T-helper 1 cell treated with Interleukin-12 subunit alpha and Interleukin-12 subunit beta and Interleukin-4 antibody, amounts not matched to agents 30 ng/mL and 1 ng/mL, for 36 hours (primary cell): Measurements from ENCODE around the gene CPNE8. TPM values are rescaled to one million over a fixed set of nuclear protein-coding genes. Genes with fewer than 3 reads are reported as not detected.
"Not testable (repeated sequence)": the region's sequence is repeated elsewhere in the genome, so short reads cannot be mapped to it uniquely, and the experiment has no call there.

ENCODE experiments used
- intact Hi-C: fragments of 100-400 bp; cut with micrococcal nuclease; formaldehyde crosslinking; loops from one replicate; pipeline ENCODE4 v1.15.1; 2024
- total RNA-seq: library from RNA; stranded (reverse); gene quantifications from 2 replicates; pipeline ENCODE4 v1.2.3, GENCODE V29; 2022

CPNE8 gene
- total RNA-seq, 1 donor from 2014 or later: 3.3 TPM

- intact Hi-C loops: not testable (repeated sequence)
These were observed 162.9 kb downstream of the CPNE8 start for GRCh38 chr12:38742496-38742895.

- intact Hi-C loops: no loop called here
These were observed 168.6 kb downstream of the CPNE8 start for GRCh38 chr12:38736821-38737220.

- intact Hi-C loops: no loop called here
These were observed 172.6 kb downstream of the CPNE8 start for GRCh38 chr12:38732761-38733160.

- intact Hi-C loops: no loop called here
These were observed 176.5 kb downstream of the CPNE8 start for GRCh38 chr12:38728894-38729293.

GRCh38 chr12:38721611-38722252 is 183.7 kb downstream of the CPNE8 start:
- intact Hi-C loops: no loop called here

- intact Hi-C loops: no loop called here
These were observed 184.7 kb downstream of the CPNE8 start for GRCh38 chr12:38720661-38721060.

GRCh38 chr12:38713294-38713693 is 192.1 kb downstream of the CPNE8 start:
- intact Hi-C loops: no loop called here

- intact Hi-C loops: no loop called here
These were observed 194.3 kb downstream of the CPNE8 start for GRCh38 chr12:38711054-38711453.

GRCh38 chr12:38708466-38708865 is 196.9 kb downstream of the CPNE8 start:
- intact Hi-C loops: no loop called here

GRCh38 chr12:38707648-38708047 is 197.7 kb downstream of the CPNE8 start:
- intact Hi-C loops: no loop called here

GRCh38 chr12:38697289-38697688 is 208.1 kb downstream of the CPNE8 start:
- intact Hi-C loops: no loop called here

GRCh38 chr12:38695057-38695456 is 210.3 kb downstream of the CPNE8 start:
- intact Hi-C loops: no loop called here

- intact Hi-C loops: no loop called here
These were observed 214.2 kb downstream of the CPNE8 start for GRCh38 chr12:38691164-38691563.

- intact Hi-C loops: no loop called here
These were observed 214.7 kb downstream of the CPNE8 start for GRCh38 chr12:38690646-38691045.

GRCh38 chr12:38689704-38690103 is 215.7 kb downstream of the CPNE8 start:
- intact Hi-C loops: no loop called here

- intact Hi-C loops: no loop called here
These were observed 216.2 kb downstream of the CPNE8 start for GRCh38 chr12:38689195-38689594.

- intact Hi-C loops: no loop called here
These were observed 222.9 kb downstream of the CPNE8 start for GRCh38 chr12:38682521-38682920.

GRCh38 chr12:38669530-38669929 is 235.9 kb downstream of the CPNE8 start:
- intact Hi-C loops: no loop called here

GRCh38 chr12:38669081-38669480 is 236.3 kb downstream of the CPNE8 start:
- intact Hi-C loops: no loop called here

- intact Hi-C loops: loop anchor here (2.0 kb wide), 1 partner anchor 436 kb away; no protein-coding TSS in a partner anchor
These were observed 239.0 kb downstream of the CPNE8 start for GRCh38 chr12:38666425-38666824.

- intact Hi-C loops: loop anchor here (5.0 kb wide), 1 partner anchor 243 kb away; the partner anchor contains the start of gene CPNE8
These were observed 240.6 kb downstream of the CPNE8 start for GRCh38 chr12:38664661-38665269.

GRCh38 chr12:38662829-38663228 is 242.6 kb downstream of the CPNE8 start:
- intact Hi-C loops: loop anchor here (5.0 kb wide), 1 partner anchor 244 kb away; the partner anchor contains the start of gene CPNE8

GRCh38 chr12:38653650-38654049 is 251.7 kb downstream of the CPNE8 start:
- intact Hi-C loops: no loop called here
